M059J (cell line): ENCODE data around the gene STAT5A. TPM values are rescaled to one million over a fixed set of nuclear protein-coding genes. Genes with fewer than 3 reads are reported as not detected.
"Not testable (repeated sequence)": the region's sequence is repeated elsewhere in the genome, so short reads cannot be mapped to it uniquely, and the experiment has no call there.

Source experiments
- DNase-seq: peaks from one replicate; pipeline ENCODE4 v3.0.0-alpha.2; 2012; ENCODE audit warnings: low read depth
- total RNA-seq: library from RNA; depleted of rRNA; stranded (reverse); fragments of >200 nt; shearing (Covaris generic); gene quantifications from 2 replicates; pipeline ENCODE4 v1.2.3, GENCODE V29; 2014; rRNA removed

STAT5A gene
- 5.2 and 12.4 TPM in 2 replicates for total RNA-seq

DNA sequence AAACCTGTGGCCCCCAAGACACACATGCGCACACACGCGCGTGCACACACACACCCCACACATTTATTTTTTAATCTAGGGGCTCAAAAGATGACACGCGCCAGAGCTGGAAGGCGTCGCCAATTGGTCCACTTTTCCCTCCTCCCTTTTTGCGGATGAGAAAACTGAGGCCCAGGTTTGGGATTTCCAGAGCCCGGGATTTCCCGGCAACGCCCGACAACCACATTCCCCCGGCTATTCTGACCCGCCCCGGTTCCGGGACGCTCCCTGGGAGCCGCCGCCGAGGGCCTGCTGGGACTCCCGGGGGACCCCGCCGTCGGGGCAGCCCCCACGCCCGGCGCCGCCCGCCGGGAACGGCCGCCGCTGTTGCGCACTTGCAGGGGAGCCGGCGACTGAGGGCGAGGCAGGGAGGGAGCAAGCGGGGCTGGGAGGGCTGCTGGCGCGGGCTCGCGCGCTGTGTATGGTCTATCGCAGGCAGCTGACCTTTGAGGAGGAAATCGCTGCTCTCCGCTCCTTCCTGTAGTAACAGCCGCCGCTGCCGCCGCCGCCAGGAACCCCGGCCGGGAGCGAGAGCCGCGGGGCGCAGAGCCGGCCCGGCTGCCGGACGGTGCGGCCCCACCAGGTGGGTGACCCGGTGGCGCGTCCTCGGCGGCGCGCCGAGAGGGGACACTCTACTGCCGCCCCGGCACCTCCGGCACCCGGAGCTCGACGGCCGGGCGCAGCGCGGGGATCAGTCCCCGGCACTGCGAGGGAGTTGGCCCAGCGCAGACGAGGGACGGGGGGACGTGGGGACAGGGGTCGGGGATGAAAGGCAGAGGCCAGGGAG is at the start of gene STAT5A:
Gene STAT5A, plus strand, starts transcription at position 522 of the 826 bp plus-strand sequence. CDS start 914 bp downstream, outside the sequence.
- peak; percentile 67 for DNase-seq

DNA sequence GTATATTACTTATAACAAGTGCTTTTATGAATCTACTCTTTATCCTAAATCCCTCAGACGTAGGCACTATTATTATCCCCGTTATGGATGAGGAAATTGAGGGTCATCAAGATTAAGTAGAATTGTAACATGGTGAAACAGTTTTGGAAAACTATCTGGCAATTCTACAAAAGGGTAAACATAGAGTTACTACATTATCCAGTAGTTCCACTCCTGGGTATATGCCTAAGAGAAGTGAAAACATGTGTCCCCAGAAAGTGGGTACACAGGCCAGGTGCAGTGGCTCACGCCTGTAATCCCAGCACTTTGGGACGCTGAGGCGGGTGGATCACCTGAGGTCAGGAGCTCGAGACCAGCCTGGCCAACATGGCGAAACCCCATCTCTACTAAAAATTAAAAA is 48.7 kb upstream of the STAT5A start:
- not testable (repeated sequence) for DNase-seq

DNA sequence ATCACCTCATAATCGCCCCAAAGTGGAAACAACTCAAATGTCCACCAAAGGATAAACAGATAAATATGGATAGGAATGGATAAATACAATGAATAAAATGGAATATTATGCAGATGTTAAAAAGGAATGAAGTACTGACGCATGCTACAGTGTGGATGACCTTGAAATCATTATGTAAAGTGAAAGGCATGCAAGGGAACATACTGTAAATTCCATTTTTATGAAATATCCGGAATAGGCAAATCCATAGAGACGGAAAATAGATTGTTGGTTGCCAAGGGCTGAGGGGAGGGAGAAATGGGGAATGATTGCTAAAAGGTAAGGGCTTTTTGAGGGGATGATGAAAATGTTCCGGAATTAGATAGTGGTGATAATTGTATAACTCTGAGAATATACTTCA is 48.1 kb upstream of the STAT5A start:
- no peak for DNase-seq

DNA sequence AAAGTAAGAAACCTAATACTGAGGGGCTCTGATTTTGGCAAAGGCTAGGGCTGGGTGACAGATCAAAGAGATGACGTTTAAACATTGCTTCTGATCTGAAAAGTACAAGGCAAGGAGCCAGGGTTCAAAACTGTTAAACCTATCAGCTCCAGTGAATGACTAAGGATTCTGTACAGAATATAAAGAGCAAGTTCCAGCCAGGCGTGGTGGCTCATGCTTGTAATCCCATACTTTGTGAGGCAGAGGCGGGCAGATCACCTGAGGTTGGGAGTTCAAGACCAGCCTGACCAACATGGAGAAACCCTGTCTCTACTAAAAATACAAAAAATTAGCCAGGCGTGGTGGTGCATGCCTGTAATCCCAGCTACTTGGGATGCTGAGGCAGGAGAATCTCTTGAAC is 47.4 kb upstream of the STAT5A start:
- DNase-seq, result not testable (repeated sequence)

DNA sequence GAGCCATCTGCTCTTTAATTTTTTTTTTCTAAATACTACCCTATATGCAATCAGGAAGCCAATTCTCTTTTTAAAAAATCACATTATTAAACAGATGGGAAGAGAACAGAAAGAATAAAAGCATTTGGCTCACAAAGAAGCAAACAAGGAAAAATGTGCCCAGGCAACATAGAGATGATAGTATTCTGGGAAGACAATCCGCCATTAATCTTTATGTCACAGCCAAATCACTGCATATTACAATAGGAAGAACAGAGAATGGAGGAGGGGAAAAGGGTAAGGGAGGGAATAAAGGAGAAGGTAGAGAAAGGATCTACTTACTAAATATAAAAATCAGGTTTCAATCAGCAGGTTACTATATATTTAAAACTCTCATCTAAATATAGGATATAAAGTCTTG is 46.4 kb upstream of the STAT5A start:
- no peak for DNase-seq

DNA sequence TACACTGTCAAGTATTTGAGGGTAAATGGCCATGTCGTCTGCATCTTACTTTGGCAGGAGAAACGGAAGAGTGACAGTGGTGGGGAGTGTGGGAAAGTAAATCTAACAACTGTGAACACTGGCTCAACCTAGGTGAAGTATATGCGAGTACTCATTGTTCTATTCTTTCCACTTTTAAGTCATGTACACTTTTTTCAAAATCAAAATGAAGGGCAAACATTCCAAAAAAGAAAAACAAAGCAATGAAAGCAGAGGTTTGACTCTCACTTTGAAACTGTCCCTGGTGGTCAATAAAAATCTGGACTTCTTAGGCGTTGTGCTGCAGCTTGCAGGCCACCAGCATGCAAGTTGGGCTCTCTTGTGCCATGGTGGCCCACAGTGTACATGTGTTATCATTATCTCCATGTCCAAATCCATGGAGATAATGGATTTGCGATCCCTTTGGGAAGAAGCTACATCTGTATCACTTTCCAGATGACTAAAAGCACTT is 44.8 kb upstream of the STAT5A start:
- DNase-seq, result no peak

DNA sequence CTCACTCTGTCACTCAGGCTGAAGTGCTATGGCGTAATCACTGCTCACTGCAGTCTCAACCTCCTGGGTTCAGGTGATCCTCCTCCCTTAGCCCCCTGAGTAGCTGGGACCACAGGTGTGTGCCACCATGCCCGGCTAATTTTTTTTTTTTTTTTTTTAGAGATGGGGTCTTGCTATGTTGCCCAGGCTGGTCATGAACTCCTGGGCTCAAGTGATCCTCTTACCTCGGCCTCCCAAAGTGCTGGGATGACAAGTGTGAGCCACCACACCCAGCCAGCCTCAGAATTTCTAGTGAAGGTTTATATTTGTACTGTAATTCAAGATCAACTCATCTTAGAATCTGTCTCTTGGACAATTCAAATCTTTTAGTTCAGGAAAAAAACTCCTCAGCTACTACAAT is 44.2 kb upstream of the STAT5A start:
- not testable (repeated sequence) for DNase-seq

DNA sequence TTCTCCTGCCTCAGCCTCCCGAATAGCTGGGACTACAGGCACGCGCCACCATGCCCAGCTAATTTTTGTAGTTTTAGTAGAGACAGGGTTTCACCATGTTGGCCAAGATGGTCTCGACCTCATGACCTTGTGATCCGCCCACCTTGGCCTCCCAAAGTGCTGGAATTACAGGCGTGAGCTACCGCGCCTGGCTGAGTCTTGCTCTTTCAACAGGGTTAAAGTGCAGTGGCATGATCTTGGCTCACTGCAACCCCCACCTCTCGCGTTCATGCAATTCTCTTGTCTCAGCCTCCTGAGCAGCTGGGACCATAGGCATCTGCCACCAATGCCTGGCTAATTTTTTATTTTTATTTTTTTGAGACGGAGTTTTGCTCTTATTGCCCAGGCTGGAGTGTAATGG is 43.1 kb upstream of the STAT5A start:
- not testable (repeated sequence) for DNase-seq

DNA sequence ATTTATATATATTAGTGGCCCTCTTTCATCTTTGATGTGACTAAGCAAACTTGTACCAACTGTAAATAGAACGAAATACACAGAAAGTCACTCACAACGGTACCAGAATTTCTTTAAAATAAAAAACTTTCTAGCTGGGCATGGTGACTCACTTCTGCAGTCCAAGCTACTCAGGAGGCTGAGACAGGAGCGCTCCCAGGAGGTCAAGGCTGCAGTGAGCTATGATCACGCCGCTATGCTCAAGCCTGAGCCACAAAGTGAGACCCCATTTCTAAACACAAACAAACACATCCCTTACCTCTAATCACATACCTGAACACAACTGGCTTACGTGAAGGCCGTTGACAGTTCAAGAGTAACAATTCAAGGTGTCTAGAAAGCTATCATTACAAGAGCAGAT is 41.8 kb upstream of the STAT5A start:
- DNase-seq, result no peak

DNA sequence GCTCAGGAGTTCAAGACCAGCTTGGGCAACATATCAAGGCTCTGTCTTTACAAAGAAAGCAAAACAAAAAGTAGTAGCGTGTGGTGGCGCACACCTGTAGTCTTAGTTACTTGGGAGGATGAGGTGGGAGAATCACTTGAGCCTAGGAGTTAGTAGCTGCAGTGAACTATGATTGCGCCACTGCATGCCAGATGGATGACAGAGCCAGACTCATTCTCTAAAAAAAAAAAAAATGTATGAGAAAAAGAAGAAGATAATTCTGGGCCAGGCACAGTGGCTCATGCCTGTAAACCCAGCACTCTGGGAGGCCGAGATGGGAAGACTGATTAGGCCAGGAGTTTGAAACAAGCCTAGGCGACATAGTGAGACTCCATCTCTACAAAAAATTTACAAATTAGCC is 40.6 kb upstream of the STAT5A start:
- DNase-seq, result peak; percentile 80

DNA sequence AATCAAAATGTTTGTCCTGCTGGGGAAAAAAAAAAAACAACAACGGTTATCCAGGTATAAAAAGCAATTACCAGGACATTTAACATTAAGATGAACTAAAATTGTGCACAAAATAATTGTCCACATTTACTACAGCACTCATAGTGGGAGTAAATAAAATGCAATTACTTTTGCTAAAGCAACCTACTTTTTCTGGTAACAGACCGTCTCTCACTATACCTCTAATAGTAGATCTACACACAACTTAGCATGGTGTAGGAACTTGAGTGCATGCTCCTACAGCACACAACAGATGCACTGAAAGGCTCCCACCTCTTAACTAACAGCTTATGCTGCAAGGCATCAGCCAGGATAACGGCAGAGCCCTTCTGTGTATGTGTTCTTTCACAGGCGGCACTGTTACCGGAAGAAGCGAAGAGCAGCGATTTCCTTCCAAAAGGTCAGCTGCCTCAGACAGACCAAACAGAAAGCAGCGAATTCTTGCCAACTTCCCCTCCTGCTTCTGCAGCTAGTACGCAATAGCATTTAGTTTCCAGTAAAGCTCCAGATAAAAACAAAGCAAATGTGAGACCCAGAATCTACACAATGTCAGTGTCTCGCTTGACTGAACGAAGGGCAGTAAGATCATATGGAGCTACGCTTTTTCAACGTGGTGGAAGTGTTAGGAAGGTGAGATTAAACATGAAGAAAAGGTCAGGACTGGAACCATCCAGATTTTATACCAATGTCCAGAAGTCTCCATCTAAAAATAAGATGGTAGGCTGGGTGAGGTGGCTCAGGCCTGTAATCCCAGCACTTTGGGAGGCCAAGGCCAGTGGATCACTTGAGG is 39.7 kb upstream of the STAT5A start:
- peak; percentile 59 for DNase-seq

DNA sequence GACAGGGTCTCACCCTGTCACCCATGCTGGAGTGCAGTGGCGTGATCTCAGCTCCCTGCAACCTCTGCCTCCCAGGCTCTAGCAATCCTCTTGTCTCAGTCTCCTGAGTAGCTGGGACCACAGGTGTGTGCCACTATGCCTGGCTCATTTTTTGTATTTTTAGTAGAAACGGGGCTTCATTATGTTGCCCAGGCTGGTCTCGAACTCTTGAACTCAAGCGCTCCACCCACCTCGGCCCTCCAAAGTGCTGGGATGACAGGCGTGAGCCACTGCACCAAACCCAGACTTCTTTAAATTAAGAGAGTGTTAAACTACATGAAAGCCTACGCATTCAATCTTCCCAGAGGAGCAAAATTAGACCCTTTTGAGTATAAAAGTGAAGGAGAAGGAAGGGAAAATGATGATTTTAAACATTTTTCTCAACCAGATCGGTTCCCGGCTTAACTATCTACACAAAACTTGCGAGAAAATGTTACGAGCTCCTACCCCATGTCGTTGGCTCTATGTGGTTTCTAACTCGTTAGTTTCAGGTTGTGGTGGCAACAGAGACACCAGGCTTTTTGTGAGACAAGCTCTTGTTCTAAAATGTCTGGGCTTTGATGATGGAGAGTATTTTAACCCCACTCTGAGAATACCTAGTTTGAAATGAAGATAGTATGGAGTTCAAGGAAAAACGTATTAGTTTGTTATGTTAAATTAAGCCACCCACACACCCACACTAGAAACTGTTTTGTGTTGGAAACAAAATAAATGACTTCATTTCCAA is 38.4 kb upstream of the STAT5A start:
- no peak for DNase-seq

DNA sequence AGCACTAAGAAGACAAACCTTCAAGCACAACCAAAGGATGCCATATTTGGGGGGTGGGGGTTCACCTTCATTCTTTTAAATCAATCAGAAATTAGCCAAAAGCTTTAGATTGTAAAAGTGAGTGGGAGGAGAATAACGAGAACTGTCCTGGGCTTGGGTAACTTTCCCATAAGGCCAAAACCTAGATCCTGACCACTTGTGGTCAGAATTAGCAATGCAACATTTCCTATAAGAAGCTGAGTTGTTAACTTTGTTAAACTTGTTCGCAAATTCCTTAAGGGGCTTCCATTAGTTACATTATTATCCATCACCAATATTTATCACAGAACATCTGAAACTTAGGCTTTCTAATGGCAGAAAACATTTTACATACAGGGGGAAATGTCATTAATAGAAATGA is 37.2 kb upstream of the STAT5A start:
- DNase-seq, result no peak

DNA sequence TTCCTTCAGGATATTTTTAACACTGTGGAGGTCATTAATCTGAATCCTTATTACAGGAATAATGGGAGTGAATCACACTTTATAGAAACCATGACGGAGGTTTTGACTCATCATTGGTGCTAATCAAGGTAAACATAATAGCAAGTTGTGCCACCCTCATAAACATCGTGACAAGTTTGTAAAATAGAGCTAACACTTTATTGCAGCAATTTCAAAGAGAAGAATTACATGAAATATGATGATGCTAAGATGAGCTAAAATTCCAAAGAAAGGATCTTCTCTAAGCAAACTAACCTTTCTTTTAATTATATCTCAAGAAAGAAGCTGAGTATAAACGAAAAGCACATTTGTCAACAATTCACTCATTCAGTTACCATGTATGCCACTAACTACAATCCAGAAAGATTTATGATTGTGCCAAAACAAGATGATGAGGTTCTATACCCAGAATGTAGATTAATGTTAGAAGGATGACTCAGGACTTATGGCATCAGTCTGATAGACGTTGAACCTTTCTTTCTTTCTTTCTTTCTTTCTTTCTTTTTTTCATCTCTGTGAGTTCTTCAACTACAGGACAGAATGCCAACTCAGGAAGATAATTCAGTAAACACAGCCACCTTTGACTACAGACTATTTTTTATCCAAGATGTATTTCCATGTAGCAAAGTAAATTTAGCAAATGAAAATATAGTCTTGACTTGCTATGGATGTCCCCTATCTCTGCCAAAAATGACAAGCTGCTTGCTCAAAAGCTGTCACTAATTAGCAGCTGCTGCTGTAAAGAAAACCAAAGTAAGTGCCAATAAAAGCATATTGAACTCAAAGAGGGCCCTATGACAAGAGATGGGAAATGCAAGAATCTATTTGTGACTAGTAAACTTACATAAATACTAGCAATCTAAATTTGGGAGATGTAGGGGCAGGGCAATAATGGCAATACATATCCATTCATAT is 35.4 kb upstream of the STAT5A start:
- DNase-seq, result peak; percentile 75

DNA sequence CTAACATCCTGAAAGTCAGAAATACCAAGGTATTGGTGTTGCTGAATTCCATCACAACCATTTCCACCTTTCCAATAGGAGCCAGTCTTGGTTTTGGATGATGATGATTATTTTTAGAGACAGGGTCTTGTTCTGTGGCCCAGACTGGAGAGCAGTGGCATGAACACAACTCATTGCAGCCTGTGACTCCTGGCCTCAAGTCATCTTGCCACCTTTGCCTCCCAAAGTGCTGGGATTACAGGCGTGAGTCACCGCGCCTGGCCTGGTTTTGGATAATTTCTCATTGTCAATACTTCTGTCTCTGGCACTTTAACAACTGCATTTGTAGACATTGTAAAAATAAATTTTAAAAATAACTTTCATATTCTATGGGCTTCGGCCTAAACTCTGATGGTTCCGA is 34.7 kb upstream of the STAT5A start:
- DNase-seq, result peak; percentile 84

DNA sequence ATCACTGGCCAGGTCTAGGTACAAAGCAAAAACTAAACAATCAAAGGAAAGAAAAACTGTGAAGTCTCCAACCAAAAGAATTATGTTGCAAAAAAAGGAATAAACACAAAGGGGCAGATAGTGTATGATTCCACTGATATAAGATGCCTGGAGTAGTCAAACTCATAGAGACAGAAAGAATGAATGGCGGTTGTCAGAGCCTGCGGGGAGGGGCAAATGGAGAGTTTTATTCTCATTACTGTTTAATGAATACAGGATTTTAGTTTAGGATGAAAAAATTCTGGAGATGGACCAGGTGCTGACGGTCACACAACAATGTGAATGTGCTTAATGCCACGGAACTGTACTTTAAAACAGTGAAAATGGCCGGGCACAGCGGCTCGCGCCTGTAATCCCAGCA is 32.9 kb upstream of the STAT5A start:
- DNase-seq, result no peak

DNA sequence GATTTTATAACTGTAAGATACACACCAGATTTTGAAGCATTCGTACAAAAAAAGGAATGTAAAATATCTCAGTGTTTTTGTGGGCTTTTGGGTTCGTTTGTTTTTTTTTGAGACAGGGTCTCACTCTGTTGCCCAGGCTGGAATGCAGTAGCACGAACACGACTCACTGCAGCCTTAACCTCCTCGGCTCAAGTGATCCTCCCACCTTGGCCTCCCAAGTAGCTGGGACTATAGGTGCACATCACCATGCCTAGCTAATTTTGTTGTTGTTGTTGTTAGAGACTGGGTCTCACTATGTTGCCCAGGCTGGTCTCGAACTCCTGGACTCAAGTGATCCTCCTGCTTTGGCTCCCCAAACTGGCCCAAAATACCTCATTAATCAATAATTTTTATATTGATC is 28.0 kb upstream of the STAT5A start:
- no peak for DNase-seq

DNA sequence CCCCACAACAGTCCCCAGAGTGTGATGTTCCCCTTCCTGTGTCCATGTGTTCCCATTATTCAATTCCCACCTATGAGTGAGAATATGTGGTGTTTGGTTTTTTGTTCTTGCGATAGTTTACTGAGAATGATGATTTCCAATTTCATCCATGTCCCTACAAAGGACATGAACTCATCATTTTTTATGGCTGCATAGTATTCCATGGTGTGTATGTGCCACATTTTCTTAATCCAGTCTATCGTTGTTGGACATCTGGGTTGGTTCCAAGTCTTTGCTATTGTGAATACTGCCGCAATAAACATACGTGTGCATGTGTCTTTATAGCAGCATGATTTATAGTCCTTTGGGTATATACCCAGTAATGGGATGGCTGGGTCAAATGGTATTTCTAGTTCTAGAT is 23.9 kb upstream of the STAT5A start:
- not testable (repeated sequence) for DNase-seq

DNA sequence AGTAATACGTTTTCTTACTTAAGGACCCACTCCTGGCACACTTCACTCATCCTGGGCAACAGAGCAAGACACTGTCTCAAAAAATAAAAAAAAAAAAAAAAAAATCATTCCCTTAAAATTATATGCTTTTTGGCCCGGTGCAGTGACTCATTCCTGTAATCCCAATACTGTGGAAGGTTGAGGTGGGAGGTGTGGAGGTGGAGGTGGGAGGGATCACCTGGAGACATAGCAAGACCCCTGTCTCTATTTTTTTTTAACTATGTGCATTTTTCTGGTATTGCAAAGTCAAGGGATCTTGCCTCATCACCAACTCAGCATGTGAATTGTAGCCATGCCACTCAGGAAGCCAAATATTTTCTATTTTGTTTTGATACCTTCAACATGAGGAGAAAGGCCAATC is 21.8 kb upstream of the STAT5A start:
- DNase-seq, result no peak

DNA sequence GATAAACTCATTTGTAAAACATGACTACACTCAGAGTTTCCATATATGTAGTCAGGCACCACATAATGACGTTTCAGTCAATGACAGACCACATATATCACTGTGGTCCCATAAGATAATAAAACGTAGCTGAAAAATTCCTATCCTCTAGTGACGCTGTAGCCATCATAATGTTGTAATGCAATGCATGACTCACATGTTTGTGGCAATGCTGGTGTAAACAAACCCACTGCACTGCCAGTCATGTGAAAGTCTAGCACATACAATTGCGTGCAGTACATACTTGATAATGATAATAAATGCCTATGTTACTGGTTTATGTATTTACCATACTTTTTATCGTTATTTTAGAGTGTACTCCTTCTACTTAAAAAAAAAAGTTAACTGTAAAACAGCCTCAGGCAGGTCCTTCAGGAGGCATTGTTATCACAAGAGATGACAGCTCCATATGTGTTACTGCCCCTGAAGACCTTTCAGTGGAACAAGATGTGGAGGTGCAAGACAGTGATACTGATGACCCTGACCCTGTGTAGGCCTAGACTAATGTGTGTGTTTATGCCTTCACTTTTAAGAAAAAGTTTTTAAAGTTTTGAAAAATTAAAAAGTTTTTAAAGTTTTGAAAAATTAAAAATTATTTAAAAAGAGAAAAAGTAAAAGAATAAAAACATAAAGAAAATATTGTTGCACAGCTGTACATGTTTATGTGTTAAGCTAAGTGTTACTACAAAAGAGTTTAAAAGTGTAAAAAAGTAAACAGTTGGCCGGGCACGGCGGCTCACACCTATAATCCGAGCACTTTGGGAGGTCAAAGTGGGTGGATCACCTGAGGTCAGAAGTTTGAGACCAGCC is 21.2 kb upstream of the STAT5A start:
- DNase-seq, result peak; percentile 94
